K562 (cell line): ENCODE results near the gene TMEM14C. TPM values are rescaled to one million over a fixed set of nuclear protein-coding genes. Genes with fewer than 3 reads are reported as not detected.
A peak's percentile ranks its signal among the peaks of the same experiment; 100 is the strongest.

Experiments
- BACH1 ChIP-seq: fragments of 200-800 bp; sonication (Bioruptor generic); IDR thresholded peaks from 2 replicates; pipeline ENCODE4 v1.6.1; 2016; ENCODE audit warnings: missing genetic modification characterization, missing compliant biosample characterization
- CHD4 ChIP-seq: fragments of 200-600 bp; sonication (generic); IDR thresholded peaks from 3 replicates; pipeline ENCODE4 v1.6.1; 2012; ENCODE audit warnings: low read depth, mild to moderate bottlenecking, mixed read lengths, low read length, inconsistent platforms; ENCODE audit not compliant: insufficient read depth, insufficient replicate concordance, poor library complexity, severe bottlenecking
- CREM ChIP-seq: IDR thresholded peaks from 2 replicates; pipeline ENCODE4 v1.6.1; 2014; ENCODE audit warnings: antibody characterized with exemption, low read depth
- ETV1 ChIP-seq: fragments of 450-650 bp; conservative IDR thresholded peaks from 2 replicates; pipeline ENCODE4 v1.6.1; 2016; ENCODE audit warnings: missing genetic modification characterization, control low read depth, low read depth, missing compliant biosample characterization
- ILF3 ChIP-seq: fragments of 450-650 bp; IDR thresholded peaks from 2 replicates; pipeline ENCODE4 v1.6.1; 2018; ENCODE audit warnings: antibody characterized with exemption, mild to moderate bottlenecking, moderate library complexity, borderline replicate concordance
- KLF16 ChIP-seq: IDR thresholded peaks from 2 replicates; pipeline ENCODE4 v1.6.1; 2016; ENCODE audit warnings: antibody characterized with exemption
- RAD51 ChIP-seq: fragments of 450-650 bp; IDR thresholded peaks from 2 replicates; pipeline ENCODE4 v1.7.1; 2016; ENCODE audit warnings: low read depth, mild to moderate bottlenecking, borderline replicate concordance
- TAF15 ChIP-seq: fragments of 200-400 bp; formaldehyde crosslinking; IDR thresholded peaks from 2 replicates; pipeline ENCODE4 v1.6.1; 2017; ENCODE audit warnings: mild to moderate bottlenecking, low read depth, low read length, moderate library complexity
- TEAD4 ChIP-seq, 2 experiments: sonication (generic) in 1 of 2; formaldehyde crosslinking in 1 of 2; IDR thresholded peaks; 2 replicates each; pipeline versions ENCODE4 v1.6.1 to v1.8.0; 2012 to 2022; ENCODE audit warnings: borderline replicate concordance in 1 of 2, inconsistent platforms in 1 of 2, low read length in 1 of 2, mild to moderate bottlenecking in 1 of 2, missing genetic modification reagents in 1 of 2
- ZFP36 ChIP-seq: fragments of 150-350 bp; IDR thresholded peaks from 2 replicates; pipeline ENCODE4 v1.6.1; 2018; ENCODE audit warnings: low read length, low read depth; ENCODE audit not compliant: partially characterized antibody
- ZNF146 ChIP-seq: IDR thresholded peaks from one replicate; pipeline ENCODE4 v1.6.1; 2018; ENCODE audit warnings: missing compliant biosample characterization; ENCODE audit not compliant: unreplicated experiment
- ZNF354B ChIP-seq: fragments of 250-450 bp; sonication (Bioruptor Pico); IDR thresholded peaks from 2 replicates; pipeline ENCODE4 v1.4.0; 2020
- ZNF57 ChIP-seq: fragments of 450-650 bp; formaldehyde crosslinking; IDR thresholded peaks from 2 replicates; pipeline ENCODE4 v1.4.0; 2020; ENCODE audit warnings: mild to moderate bottlenecking, moderate library complexity
- ZNF586 ChIP-seq: fragments of 450-650 bp; formaldehyde crosslinking; conservative IDR thresholded peaks from 2 replicates; pipeline ENCODE4 v1.4.0; 2020; ENCODE audit warnings: mild to moderate bottlenecking, moderate library complexity
- polyA plus RNA-seq, 8 experiments: library from polyadenylated mRNA; depleted of rRNA in 4 of 8; stranded (reverse) in 5 of 8; unstranded in 3 of 8; fragments of >200 nt; fragmentation: Nextera tagmentation in 2 of 8; fragmentation: Illumina TruSeq in 1 of 8; extraction: Ambion mirVana in 2 of 8; extraction: Trizol in 1 of 8; gene quantifications; 2 replicates each; pipeline versions ENCODE4 v1.2.1 to v1.2.3, GENCODE V29; 2011 to 2014; ENCODE audit warnings: inconsistent platforms in 1 of 8, missing spikeins in 1 of 8
- total RNA-seq, 7 experiments: library from RNA; depleted of rRNA in 6 of 7; stranded (reverse); fragments of >200 nt in 6 of 7; fragmentation: Illumina TruSeq in 2 of 7; extraction: Trizol in 2 of 7; gene quantifications; 2 replicates each; pipeline versions ENCODE4 v1.2.1 to v1.2.3, GENCODE V29; 2011 to 2021; ENCODE audit warnings: low replicate concordance in 1 of 7
- TF ChIP-seq, protein P1 (sequence below): fragments of 450-650 bp; formaldehyde crosslinking; IDR thresholded peaks from 2 replicates; pipeline ENCODE4 v1.4.0; 2020; ENCODE audit warnings: mild to moderate bottlenecking, moderate library complexity
- TF ChIP-seq, protein P2 (sequence below): sonication (generic); formaldehyde crosslinking; IDR thresholded peaks from 2 replicates; pipeline ENCODE4 v1.8.0; 2022; ENCODE audit warnings: mild to moderate bottlenecking, missing genetic modification reagents
- TF ChIP-seq, protein P3 (sequence below): fragments of 450-650 bp; formaldehyde crosslinking; IDR thresholded peaks from 2 replicates; pipeline ENCODE4 v1.4.0; 2022; ENCODE audit warnings: missing genetic modification characterization
- TF ChIP-seq, protein P4 (sequence below), 2 experiments: fragments of 450-650 bp in 1 of 2; sonication (generic) in 1 of 2; formaldehyde crosslinking in 1 of 2; IDR thresholded peaks in 1 of 2; conservative IDR thresholded peaks in 1 of 2; 2 replicates each; pipeline versions ENCODE4 v1.6.1 to v1.8.1; 2016 to 2023; ENCODE audit warnings: mild to moderate bottlenecking in 2 of 2, moderate library complexity in 2 of 2, inconsistent platforms in 1 of 2, missing genetic modification reagents in 1 of 2

TMEM14C gene
- total and polyA plus RNA-seq, 9 of the 15 experiments (the other 6 are each of a cell fraction or from before 2014, with no cell fraction given), result 151 to 496 (median 263) TPM

DNA sequence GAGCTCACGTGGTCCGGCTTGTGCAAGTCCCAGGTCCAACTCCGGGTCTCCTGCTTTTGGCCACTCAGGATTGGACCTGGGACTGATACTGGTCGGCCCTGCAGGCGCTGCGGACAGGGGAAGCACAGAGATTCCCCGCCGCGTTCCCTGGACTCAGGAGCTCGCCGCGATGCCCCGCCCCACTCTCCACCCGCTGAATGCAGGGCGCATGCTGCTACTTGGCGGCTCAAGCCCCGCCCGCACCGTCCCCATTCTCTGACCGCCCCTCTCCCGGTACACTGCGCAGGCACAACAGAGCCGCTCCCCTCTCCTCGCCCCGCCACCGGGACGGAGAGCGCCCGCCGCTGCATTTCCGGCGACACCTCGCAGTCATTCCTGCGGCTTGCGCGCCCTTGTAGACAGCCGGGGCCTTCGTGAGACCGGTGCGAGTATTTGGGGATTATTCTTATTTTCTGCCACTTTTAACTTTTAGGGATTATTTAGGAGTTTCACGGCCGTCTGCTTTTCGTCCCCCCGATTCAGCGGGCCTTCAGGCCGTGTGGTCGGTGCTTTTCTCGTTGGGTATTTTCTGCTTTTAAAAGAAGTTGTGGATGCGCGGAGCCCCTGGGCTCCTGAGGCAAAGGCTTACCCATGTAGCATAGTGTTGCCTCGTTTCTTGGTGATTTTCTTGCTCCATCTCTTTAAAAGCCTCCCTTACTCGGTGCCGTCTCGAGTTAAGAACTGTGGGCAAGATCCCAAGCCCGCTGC, at the start of gene TMEM14C (continued):
- peak; percentile 11; the same call in 1 of the 2 replicates for TF ChIP-seq KLF16
- TF ChIP-seq ZNF354B (CRISPR knock-in tag), result no peak
- TF ChIP-seq, protein P1, sequence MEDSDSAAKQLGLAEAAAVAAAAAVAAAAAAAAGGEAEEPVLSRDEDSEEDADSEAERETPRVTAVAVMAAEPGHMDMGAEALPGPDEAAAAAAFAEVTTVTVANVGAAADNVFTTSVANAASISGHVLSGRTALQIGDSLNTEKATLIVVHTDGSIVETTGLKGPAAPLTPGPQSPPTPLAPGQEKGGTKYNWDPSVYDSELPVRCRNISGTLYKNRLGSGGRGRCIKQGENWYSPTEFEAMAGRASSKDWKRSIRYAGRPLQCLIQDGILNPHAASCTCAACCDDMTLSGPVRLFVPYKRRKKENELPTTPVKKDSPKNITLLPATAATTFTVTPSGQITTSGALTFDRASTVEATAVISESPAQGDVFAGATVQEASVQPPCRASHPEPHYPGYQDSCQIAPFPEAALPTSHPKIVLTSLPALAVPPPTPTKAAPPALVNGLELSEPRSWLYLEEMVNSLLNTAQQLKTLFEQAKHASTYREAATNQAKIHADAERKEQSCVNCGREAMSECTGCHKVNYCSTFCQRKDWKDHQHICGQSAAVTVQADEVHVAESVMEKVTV, result no peak
- no peak for TF ChIP-seq ZNF57
- no peak for TF ChIP-seq RAD51
- no peak for TF ChIP-seq ILF3
- TF ChIP-seq, protein P2, sequence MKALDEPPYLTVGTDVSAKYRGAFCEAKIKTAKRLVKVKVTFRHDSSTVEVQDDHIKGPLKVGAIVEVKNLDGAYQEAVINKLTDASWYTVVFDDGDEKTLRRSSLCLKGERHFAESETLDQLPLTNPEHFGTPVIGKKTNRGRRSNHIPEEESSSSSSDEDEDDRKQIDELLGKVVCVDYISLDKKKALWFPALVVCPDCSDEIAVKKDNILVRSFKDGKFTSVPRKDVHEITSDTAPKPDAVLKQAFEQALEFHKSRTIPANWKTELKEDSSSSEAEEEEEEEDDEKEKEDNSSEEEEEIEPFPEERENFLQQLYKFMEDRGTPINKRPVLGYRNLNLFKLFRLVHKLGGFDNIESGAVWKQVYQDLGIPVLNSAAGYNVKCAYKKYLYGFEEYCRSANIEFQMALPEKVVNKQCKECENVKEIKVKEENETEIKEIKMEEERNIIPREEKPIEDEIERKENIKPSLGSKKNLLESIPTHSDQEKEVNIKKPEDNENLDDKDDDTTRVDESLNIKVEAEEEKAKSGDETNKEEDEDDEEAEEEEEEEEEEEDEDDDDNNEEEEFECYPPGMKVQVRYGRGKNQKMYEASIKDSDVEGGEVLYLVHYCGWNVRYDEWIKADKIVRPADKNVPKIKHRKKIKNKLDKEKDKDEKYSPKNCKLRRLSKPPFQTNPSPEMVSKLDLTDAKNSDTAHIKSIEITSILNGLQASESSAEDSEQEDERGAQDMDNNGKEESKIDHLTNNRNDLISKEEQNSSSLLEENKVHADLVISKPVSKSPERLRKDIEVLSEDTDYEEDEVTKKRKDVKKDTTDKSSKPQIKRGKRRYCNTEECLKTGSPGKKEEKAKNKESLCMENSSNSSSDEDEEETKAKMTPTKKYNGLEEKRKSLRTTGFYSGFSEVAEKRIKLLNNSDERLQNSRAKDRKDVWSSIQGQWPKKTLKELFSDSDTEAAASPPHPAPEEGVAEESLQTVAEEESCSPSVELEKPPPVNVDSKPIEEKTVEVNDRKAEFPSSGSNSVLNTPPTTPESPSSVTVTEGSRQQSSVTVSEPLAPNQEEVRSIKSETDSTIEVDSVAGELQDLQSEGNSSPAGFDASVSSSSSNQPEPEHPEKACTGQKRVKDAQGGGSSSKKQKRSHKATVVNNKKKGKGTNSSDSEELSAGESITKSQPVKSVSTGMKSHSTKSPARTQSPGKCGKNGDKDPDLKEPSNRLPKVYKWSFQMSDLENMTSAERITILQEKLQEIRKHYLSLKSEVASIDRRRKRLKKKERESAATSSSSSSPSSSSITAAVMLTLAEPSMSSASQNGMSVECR (CRISPR knock-in tag), result peak; percentile 87
- TF ChIP-seq, protein P3, sequence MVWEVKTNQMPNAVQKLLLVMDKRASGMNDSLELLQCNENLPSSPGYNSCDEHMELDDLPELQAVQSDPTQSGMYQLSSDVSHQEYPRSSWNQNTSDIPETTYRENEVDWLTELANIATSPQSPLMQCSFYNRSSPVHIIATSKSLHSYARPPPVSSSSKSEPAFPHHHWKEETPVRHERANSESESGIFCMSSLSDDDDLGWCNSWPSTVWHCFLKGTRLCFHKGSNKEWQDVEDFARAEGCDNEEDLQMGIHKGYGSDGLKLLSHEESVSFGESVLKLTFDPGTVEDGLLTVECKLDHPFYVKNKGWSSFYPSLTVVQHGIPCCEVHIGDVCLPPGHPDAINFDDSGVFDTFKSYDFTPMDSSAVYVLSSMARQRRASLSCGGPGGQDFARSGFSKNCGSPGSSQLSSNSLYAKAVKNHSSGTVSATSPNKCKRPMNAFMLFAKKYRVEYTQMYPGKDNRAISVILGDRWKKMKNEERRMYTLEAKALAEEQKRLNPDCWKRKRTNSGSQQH (CRISPR knock-in tag), result no peak
- peak; percentile 85 for TF ChIP-seq ETV1
- no peak for TF ChIP-seq ZNF146 (CRISPR knock-in tag)
- TF ChIP-seq ZFP36, result peak; percentile 61
- TF ChIP-seq, protein P4, sequence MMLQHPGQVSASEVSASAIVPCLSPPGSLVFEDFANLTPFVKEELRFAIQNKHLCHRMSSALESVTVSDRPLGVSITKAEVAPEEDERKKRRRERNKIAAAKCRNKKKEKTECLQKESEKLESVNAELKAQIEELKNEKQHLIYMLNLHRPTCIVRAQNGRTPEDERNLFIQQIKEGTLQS (IDR thresholded peaks at IDR 0.05), result no peak; the same call in 1 of the 2 replicates
- TF ChIP-seq, protein P4 (CRISPR knock-in tag; conservative IDR thresholded peaks at IDR 0.05), result no peak
- peak; percentile 61; the same call in 1 of the 2 replicates for TF ChIP-seq CREM
- TF ChIP-seq BACH1 (tag), result no peak
- TF ChIP-seq CHD4, result no peak
- no peak for TF ChIP-seq TEAD4 (IDR thresholded peaks at IDR 0.05; ENCODE audit: low read length)
- TF ChIP-seq TEAD4 (CRISPR knock-in tag; IDR thresholded peaks at IDR 0.05; ENCODE audit: borderline replicate concordance), result no peak
- TF ChIP-seq TAF15, result no peak
- TF ChIP-seq ZNF586 (CRISPR knock-in tag), result no peak
